HepG2 (cell line): Measurements from ENCODE around the gene GFER. TPM values are rescaled to one million over a fixed set of nuclear protein-coding genes. Genes with fewer than 3 reads are reported as not detected.
A peak's percentile ranks its signal among the peaks of the same experiment; 100 is the strongest.

ENCODE experiments used
- DMAP1 ChIP-seq: IDR thresholded peaks from 2 replicates; pipeline ENCODE4 v1.6.1; 2016
- GATAD2A ChIP-seq: IDR thresholded peaks from 2 replicates; pipeline ENCODE4 v1.6.1; 2016
- HOXA3 ChIP-seq: sonication (generic); formaldehyde crosslinking; IDR thresholded peaks from 2 replicates; pipeline ENCODE4 v1.5.0; 2020; ENCODE audit warnings: missing genetic modification reagents
- IRF2 ChIP-seq: IDR thresholded peaks from 2 replicates; pipeline ENCODE4 v1.6.1; 2018; ENCODE audit warnings: missing genetic modification reagents, missing compliant biosample characterization
- KDM1A ChIP-seq: IDR thresholded peaks from 2 replicates; pipeline ENCODE4 v1.6.1; 2016; ENCODE audit warnings: missing compliant biosample characterization
- KDM4B ChIP-seq: sonication (generic); formaldehyde crosslinking; IDR thresholded peaks from 2 replicates; pipeline ENCODE4 v1.4.0; 2020; ENCODE audit warnings: missing genetic modification reagents
- MIER2 ChIP-seq: IDR thresholded peaks from 2 replicates; pipeline ENCODE4 v1.6.1; 2016; ENCODE audit warnings: missing biosample characterization, missing genetic modification reagents
- NCOA5 ChIP-seq: sonication (generic); formaldehyde crosslinking; IDR thresholded peaks from 2 replicates; pipeline ENCODE4 v1.4.0; 2020; ENCODE audit warnings: missing genetic modification reagents
- REPIN1 ChIP-seq: sonication (generic); formaldehyde crosslinking; IDR thresholded peaks from 2 replicates; pipeline ENCODE4 v1.8.0; 2022; ENCODE audit warnings: missing genetic modification reagents, low read depth, mild to moderate bottlenecking, borderline replicate concordance
- RFX3 ChIP-seq: IDR thresholded peaks from 2 replicates; pipeline ENCODE4 v1.6.1; 2016; ENCODE audit warnings: missing biosample characterization, missing genetic modification reagents
- RFXAP ChIP-seq: sonication (generic); formaldehyde crosslinking; IDR thresholded peaks from 2 replicates; pipeline ENCODE4 v1.4.0; 2020; ENCODE audit warnings: missing genetic modification reagents, borderline replicate concordance
- SOX13 ChIP-seq, 3 experiments: fragments of 450-650 bp in 1 of 3; sonication (generic) in 1 of 3; formaldehyde crosslinking in 1 of 3; IDR thresholded peaks in 2 of 3; conservative IDR thresholded peaks in 1 of 3; 2 replicates each; pipeline versions ENCODE4 v1.5.0 to v1.6.1; 2016 to 2020; ENCODE audit warnings: antibody characterized with exemption in 1 of 3, mild to moderate bottlenecking in 1 of 3, missing compliant biosample characterization in 1 of 3, missing genetic modification reagents in 1 of 3, moderate library complexity in 1 of 3
- ZBTB7B ChIP-seq: sonication (generic); formaldehyde crosslinking; IDR thresholded peaks from 2 replicates; pipeline ENCODE4 v1.4.0; 2020; ENCODE audit warnings: missing genetic modification reagents
- ZMYM3 ChIP-seq: sonication (generic); formaldehyde crosslinking; IDR thresholded peaks from 2 replicates; pipeline ENCODE4 v1.5.1; 2020; ENCODE audit warnings: mild to moderate bottlenecking, missing genetic modification reagents
- ZNF256 ChIP-seq: sonication (generic); formaldehyde crosslinking; conservative IDR thresholded peaks from 2 replicates; pipeline ENCODE4 v1.4.0; 2020; ENCODE audit warnings: missing genetic modification reagents
- ZNF350 ChIP-seq: sonication (generic); formaldehyde crosslinking; IDR thresholded peaks from 2 replicates; pipeline ENCODE4 v1.4.0; 2020; ENCODE audit warnings: mild to moderate bottlenecking, low read depth, missing genetic modification reagents, borderline replicate concordance
- ZNF501 ChIP-seq: sonication (generic); formaldehyde crosslinking; IDR thresholded peaks from 2 replicates; pipeline ENCODE4 v1.5.1; 2020; ENCODE audit warnings: mild to moderate bottlenecking, moderate library complexity, missing genetic modification reagents
- ZNF580 ChIP-seq: IDR thresholded peaks from 2 replicates; pipeline ENCODE4 v1.6.1; 2016; ENCODE audit warnings: low read depth, borderline replicate concordance
- ZNF788 ChIP-seq: sonication (generic); formaldehyde crosslinking; IDR thresholded peaks from 2 replicates; pipeline ENCODE4 v1.5.0; 2020; ENCODE audit warnings: mild to moderate bottlenecking, missing genetic modification reagents, borderline replicate concordance
- polyA plus RNA-seq, 8 experiments: library from polyadenylated mRNA; depleted of rRNA in 3 of 8; stranded (reverse) in 7 of 8; unstranded in 1 of 8; fragments of >200 nt; fragmentation: Illumina TruSeq in 4 of 8; extraction: Trizol in 4 of 8; gene quantifications; 2 replicates each; pipeline versions ENCODE4 v1.2.1 to v1.2.3, GENCODE V29; 2011 to 2016; ENCODE audit warnings: low read depth in 4 of 8, missing spikeins in 1 of 8, mixed read lengths in 1 of 8; ENCODE audit not compliant: insufficient read depth in 1 of 8
- total RNA-seq, 5 experiments: library from RNA; depleted of rRNA; stranded (reverse); fragments of >200 nt; fragmentation: Illumina TruSeq; extraction: Trizol; gene quantifications; 2 replicates each; pipeline ENCODE4 v1.2.3, GENCODE V29; 2016; ENCODE audit warnings: low read depth in 1 of 5
- TF ChIP-seq, protein P1 (sequence below): sonication (generic); formaldehyde crosslinking; IDR thresholded peaks from 2 replicates; pipeline ENCODE4 v1.4.0; 2020; ENCODE audit warnings: missing genetic modification reagents, borderline replicate concordance
- TF ChIP-seq, protein P2 (sequence below): sonication (generic); formaldehyde crosslinking; IDR thresholded peaks from 2 replicates; pipeline ENCODE4 v1.4.0; 2020; ENCODE audit warnings: missing genetic modification reagents
- TF ChIP-seq, protein P3 (sequence below): sonication (generic); formaldehyde crosslinking; conservative IDR thresholded peaks from 2 replicates; pipeline ENCODE4 v1.8.0; 2022; ENCODE audit warnings: missing genetic modification reagents

The GFER gene
- total and polyA plus RNA-seq, 2 of the 13 experiments (the other 11 are each of a cell fraction or from before 2014, with no cell fraction given), result 28.6 to 71.7 TPM

DNA sequence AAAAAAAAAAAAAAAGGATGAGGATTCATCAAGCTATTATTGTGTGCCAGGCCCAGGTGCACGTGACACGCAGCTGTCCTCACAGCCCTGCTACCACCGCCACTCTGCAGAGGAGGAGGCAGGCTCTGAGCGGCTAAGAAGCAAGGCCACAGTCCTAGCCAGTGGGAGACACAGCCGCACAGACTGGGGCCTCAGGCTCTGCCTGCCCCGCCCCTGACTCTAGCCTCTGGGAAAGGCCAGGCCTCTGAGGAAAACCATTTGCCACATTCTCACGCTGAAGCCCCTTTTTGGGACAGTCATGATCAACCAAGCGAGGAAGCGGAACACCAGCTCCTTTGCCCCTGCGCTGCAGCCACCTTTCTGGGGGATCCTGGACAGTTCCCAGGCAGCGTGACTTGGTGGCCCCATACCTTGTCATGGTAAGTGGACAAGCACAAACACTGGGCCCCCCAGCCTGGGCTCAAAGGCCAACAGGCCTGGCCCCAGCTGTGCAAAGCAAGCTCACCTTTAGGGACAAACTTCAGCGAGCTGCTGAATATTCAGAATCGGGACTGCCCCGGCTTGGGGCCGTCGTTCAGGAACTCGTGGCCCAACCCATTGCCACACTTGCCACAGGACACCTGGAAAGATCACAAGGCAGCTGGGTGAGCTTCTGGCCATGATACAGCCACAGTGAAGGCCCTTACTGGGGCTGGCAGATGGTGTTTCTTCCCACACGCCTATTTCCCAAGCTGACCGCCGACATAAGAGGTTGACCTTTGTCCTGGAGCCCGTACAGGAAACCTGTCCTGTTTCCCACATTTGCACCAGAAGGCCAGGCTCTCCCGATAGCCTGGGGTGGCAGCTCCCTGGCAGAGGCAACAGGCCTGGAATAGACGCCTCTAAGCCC is 43.5 kb upstream of the GFER start (continued):
- peak; percentile 92 for TF ChIP-seq ZBTB7B
- TF ChIP-seq KDM1A, result no peak
- no peak for TF ChIP-seq ZNF256 (CRISPR knock-in tag)
- TF ChIP-seq, protein P1, sequence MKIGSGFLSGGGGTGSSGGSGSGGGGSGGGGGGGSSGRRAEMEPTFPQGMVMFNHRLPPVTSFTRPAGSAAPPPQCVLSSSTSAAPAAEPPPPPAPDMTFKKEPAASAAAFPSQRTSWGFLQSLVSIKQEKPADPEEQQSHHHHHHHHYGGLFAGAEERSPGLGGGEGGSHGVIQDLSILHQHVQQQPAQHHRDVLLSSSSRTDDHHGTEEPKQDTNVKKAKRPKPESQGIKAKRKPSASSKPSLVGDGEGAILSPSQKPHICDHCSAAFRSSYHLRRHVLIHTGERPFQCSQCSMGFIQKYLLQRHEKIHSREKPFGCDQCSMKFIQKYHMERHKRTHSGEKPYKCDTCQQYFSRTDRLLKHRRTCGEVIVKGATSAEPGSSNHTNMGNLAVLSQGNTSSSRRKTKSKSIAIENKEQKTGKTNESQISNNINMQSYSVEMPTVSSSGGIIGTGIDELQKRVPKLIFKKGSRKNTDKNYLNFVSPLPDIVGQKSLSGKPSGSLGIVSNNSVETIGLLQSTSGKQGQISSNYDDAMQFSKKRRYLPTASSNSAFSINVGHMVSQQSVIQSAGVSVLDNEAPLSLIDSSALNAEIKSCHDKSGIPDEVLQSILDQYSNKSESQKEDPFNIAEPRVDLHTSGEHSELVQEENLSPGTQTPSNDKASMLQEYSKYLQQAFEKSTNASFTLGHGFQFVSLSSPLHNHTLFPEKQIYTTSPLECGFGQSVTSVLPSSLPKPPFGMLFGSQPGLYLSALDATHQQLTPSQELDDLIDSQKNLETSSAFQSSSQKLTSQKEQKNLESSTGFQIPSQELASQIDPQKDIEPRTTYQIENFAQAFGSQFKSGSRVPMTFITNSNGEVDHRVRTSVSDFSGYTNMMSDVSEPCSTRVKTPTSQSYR (CRISPR knock-in tag), result peak; percentile 22; the same call in 1 of the 2 replicates
- no peak for TF ChIP-seq NCOA5 (CRISPR knock-in tag)
- TF ChIP-seq IRF2 (CRISPR knock-in tag), result peak; percentile 78
- TF ChIP-seq KDM4B, result peak; percentile 11; the same call in 1 of the 2 replicates
- TF ChIP-seq MIER2 (CRISPR knock-in tag), result peak; percentile 36; the same call in 1 of the 2 replicates
- TF ChIP-seq SOX13 (IDR thresholded peaks at IDR 0.05), result 0 out of 2 replicates have a peak, but pooled peaks have one; percentile 11
- TF ChIP-seq SOX13 (CRISPR knock-in tag; conservative IDR thresholded peaks at IDR 0.05 in 1 of 2, IDR thresholded peaks at IDR 0.05 in 1 of 2), result peak in 1 of 2 experiments; percentile 64; a peak in 1 of 4 replicates
- TF ChIP-seq RFXAP, result 0 out of 2 replicates have a peak, but pooled peaks have one; percentile 49
- TF ChIP-seq GATAD2A (CRISPR knock-in tag), result peak; percentile 78
- peak; percentile 84; the same call in 1 of the 2 replicates for TF ChIP-seq ZNF788 (CRISPR knock-in tag)
- peak; percentile 78 for TF ChIP-seq DMAP1
- TF ChIP-seq, protein P2, sequence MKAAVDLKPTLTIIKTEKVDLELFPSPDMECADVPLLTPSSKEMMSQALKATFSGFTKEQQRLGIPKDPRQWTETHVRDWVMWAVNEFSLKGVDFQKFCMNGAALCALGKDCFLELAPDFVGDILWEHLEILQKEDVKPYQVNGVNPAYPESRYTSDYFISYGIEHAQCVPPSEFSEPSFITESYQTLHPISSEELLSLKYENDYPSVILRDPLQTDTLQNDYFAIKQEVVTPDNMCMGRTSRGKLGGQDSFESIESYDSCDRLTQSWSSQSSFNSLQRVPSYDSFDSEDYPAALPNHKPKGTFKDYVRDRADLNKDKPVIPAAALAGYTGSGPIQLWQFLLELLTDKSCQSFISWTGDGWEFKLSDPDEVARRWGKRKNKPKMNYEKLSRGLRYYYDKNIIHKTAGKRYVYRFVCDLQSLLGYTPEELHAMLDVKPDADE, result no peak
- TF ChIP-seq ZNF501, result peak; percentile 83
- peak; percentile 63; the same call in 1 of the 2 replicates for TF ChIP-seq REPIN1
- TF ChIP-seq ZNF350 (CRISPR knock-in tag), result peak; percentile 68; the same call in 1 of the 2 replicates
- no peak for TF ChIP-seq RFX3 (CRISPR knock-in tag)
- TF ChIP-seq ZMYM3, result peak; percentile 28; the same call in 1 of the 2 replicates
- TF ChIP-seq, protein P3, sequence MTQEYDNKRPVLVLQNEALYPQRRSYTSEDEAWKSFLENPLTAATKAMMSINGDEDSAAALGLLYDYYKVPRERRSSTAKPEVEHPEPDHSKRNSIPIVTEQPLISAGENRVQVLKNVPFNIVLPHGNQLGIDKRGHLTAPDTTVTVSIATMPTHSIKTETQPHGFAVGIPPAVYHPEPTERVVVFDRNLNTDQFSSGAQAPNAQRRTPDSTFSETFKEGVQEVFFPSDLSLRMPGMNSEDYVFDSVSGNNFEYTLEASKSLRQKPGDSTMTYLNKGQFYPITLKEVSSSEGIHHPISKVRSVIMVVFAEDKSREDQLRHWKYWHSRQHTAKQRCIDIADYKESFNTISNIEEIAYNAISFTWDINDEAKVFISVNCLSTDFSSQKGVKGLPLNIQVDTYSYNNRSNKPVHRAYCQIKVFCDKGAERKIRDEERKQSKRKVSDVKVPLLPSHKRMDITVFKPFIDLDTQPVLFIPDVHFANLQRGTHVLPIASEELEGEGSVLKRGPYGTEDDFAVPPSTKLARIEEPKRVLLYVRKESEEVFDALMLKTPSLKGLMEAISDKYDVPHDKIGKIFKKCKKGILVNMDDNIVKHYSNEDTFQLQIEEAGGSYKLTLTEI (CRISPR knock-in tag), result no peak
- TF ChIP-seq HOXA3, result peak; percentile 77; the same call in 1 of the 2 replicates
- no peak for TF ChIP-seq ZNF580 (CRISPR knock-in tag)
